Epithelial cell of prostate (primary cell): ENCODE results near the gene ATP11A.

Experiments
- DNase-seq: peaks from one replicate; pipeline ENCODE4 v3.0.0-alpha.2; 2011; ENCODE audit warnings: low read depth, low spot score
- H3K27ac ChIP-seq: fragments of 450-650 bp; 2 replicates; pipeline ENCODE4 v1.5.1; 2017; ENCODE audit warnings: mild to moderate bottlenecking

Gene ATP11A

GRCh38 chr13:112931028-112931934, 241.4 kb downstream of the ATP11A start:
- H3K27ac ChIP-seq = peak overlapping the region; percentile 22
- peak; percentile 33 for DNase-seq

- no peak overlapping the region for H3K27ac ChIP-seq
- DNase-seq = no peak
These were observed 243.1 kb downstream of the ATP11A start for GRCh38 chr13:112932971-112933370.

- DNase-seq = no peak
- H3K27ac ChIP-seq = no peak overlapping the region
These were observed 243.8 kb downstream of the ATP11A start for GRCh38 chr13:112933649-112934048.

GRCh38 chr13:112934078-112934477, 244.2 kb downstream of the ATP11A start:
- no peak for DNase-seq
- H3K27ac ChIP-seq = no peak overlapping the region
